Smooth muscle cell of the pulmonary artery (primary cell): Measurements from ENCODE around the gene DEUP1. TPM values are rescaled to one million over a fixed set of nuclear protein-coding genes. Genes with fewer than 3 reads are reported as not detected.

Experiments used
- total RNA-seq: library from RNA; depleted of rRNA; stranded (reverse); fragments of >200 nt; gene quantifications from 2 replicates; pipeline ENCODE4 v1.2.3, GENCODE V29; 2014

DEUP1 gene, protein sequence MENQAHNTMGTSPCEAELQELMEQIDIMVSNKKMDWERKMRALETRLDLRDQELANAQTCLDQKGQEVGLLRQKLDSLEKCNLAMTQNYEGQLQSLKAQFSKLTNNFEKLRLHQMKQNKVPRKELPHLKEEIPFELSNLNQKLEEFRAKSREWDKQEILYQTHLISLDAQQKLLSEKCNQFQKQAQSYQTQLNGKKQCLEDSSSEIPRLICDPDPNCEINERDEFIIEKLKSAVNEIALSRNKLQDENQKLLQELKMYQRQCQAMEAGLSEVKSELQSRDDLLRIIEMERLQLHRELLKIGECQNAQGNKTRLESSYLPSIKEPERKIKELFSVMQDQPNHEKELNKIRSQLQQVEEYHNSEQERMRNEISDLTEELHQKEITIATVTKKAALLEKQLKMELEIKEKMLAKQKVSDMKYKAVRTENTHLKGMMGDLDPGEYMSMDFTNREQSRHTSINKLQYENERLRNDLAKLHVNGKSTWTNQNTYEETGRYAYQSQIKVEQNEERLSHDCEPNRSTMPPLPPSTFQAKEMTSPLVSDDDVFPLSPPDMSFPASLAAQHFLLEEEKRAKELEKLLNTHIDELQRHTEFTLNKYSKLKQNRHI
- total RNA-seq = not detected in 2 replicates

DNA sequence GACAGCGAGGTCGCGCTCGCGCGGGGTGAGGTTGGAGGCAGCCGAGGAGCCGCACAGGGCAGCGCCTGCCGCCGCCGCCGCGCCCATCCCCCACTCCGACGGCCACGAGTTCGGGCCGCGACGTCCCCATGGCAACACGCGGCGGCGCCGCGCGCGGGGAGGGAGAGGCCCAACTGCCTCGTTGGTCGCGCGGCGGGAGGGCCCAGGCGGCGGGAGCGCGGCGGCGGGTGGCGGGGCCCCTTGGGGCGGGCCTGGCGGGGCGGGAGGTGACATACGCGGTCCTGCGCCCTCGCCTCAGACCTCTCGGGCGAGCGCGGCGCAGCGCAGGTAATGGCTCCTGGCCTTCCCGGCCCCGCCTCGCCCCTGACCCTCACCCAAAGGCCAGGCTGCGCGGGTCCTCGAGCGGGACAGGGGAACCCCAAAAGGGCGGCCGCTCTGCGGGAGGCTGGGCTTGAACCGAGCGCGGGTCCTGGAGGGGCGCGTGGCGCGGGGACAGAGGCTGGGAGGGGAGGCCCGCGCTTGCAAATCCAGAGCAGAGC lies at the start of gene DEUP1:
Gene DEUP1, plus strand, starts transcription at position 297 of the 539 bp plus-strand sequence. CDS start 1,518 bp downstream, outside the sequence.

Other genes starting within 250 kb of the DEUP1 start
- 8.8 and 9.1 TPM in 2 replicates for gene SLC36A4, start 132.8 kb upstream of the DEUP1 start, total RNA-seq
- 4.4 and 9.1 TPM in 2 replicates for gene SMCO4, start 212.6 kb downstream of the DEUP1 start, total RNA-seq